Naive thymus-derived CD4-positive, alpha-beta T cell (primary cell): ENCODE data around the gene GPC6. TPM values are rescaled to one million over a fixed set of nuclear protein-coding genes. Genes with fewer than 3 reads are reported as not detected.

Source experiments
- ATAC-seq: fragments of 150-1000 bp; cut with Tn5 transposase; 2 replicates; pipeline ENCODE4 v1.10.0; 2021; ENCODE audit warnings: mild to moderate bottlenecking, moderate library complexity
- CTCF ChIA-PET: fragments of 350-600 bp; sonication (Branson Sonifier 250); formaldehyde crosslinking; loops from one replicate; lab custom pipeline; 2021; ENCODE audit warnings: antibody characterized with exemption; lab: Charles Lee
- POLR2A ChIA-PET: fragments of 350-600 bp; sonication (Branson Sonifier 250); formaldehyde crosslinking; loops from one replicate; lab custom pipeline; 2021; ENCODE audit warnings: antibody characterized with exemption, inconsistent platforms; lab: Charles Lee
- DNase-seq, 9 donors: peaks; one replicate each; pipeline versions ENCODE4 v3.0.0 to v3.0.0-alpha.2; 2020 to 2022; ENCODE audit warnings: mixed read lengths in 1 of 9
- H3K27ac ChIP-seq: one replicate; pipeline ENCODE4 v1.7.0; 2013; ENCODE audit warnings: mild to moderate bottlenecking, low read depth, low read length, moderate library complexity
- H3K27me3 ChIP-seq, 2 donors: one replicate each; pipeline ENCODE4 v1.7.0; 2013; ENCODE audit warnings: low read length in 2 of 2, mild to moderate bottlenecking in 2 of 2, moderate library complexity in 2 of 2; ENCODE audit not compliant: control insufficient read depth in 2 of 2, insufficient read depth in 2 of 2
- H3K36me3 ChIP-seq, 3 experiments: 1 replicate in 2 of 3; 2 replicates in 1 of 3; pipeline ENCODE4 v1.7.0; 2013; ENCODE audit warnings: low read length in 3 of 3, mild to moderate bottlenecking in 3 of 3, moderate library complexity in 1 of 3; ENCODE audit not compliant: insufficient read depth in 3 of 3, control insufficient read depth in 2 of 3
- H3K4me1 ChIP-seq, 2 donors: one replicate each; pipeline ENCODE4 v1.7.0; 2013; ENCODE audit warnings: low read length in 2 of 2, mild to moderate bottlenecking in 2 of 2, moderate library complexity in 1 of 2; ENCODE audit not compliant: control insufficient read depth in 2 of 2, insufficient read depth in 2 of 2
- H3K4me3 ChIP-seq: 2 replicates; pipeline ENCODE4 v1.7.0; 2013; ENCODE audit warnings: mild to moderate bottlenecking, low read length
- H3K9me3 ChIP-seq, 3 experiments: 1 replicate in 2 of 3; 2 replicates in 1 of 3; pipeline ENCODE4 v1.7.0; 2013; ENCODE audit warnings: low read length in 3 of 3; ENCODE audit not compliant: control insufficient read depth in 2 of 3
- H3K27ac Mint-ChIP-seq, 9 donors: one replicate each; pipeline ENCODE4 v1.8.0; 2020 to 2022; ENCODE audit warnings: mixed read lengths in 9 of 9, mild to moderate bottlenecking in 8 of 9, moderate library complexity in 5 of 9, inconsistent platforms in 2 of 9
- H3K27me3 Mint-ChIP-seq, 5 donors: one replicate each; pipeline ENCODE4 v1.8.0; 2021 to 2022; ENCODE audit warnings: mixed read lengths in 5 of 5, mild to moderate bottlenecking in 1 of 5
- H3K36me3 Mint-ChIP-seq, 5 donors: one replicate each; pipeline ENCODE4 v1.8.0; 2020 to 2022; ENCODE audit warnings: mixed read lengths in 5 of 5, mild to moderate bottlenecking in 3 of 5, inconsistent platforms in 1 of 5
- H3K4me1 Mint-ChIP-seq, 7 donors: one replicate each; pipeline ENCODE4 v1.8.0; 2020 to 2022; ENCODE audit warnings: mixed read lengths in 7 of 7, mild to moderate bottlenecking in 3 of 7, inconsistent platforms in 1 of 7
- H3K4me3 Mint-ChIP-seq, 10 donors: one replicate each; pipeline ENCODE4 v1.8.0; 2020 to 2022; ENCODE audit warnings: mild to moderate bottlenecking in 10 of 10, mixed read lengths in 10 of 10, moderate library complexity in 6 of 10, inconsistent platforms in 2 of 10
- H3K9me3 Mint-ChIP-seq, 11 donors: one replicate each; pipeline ENCODE4 v1.8.0; 2020 to 2022; ENCODE audit warnings: mixed read lengths in 11 of 11, mild to moderate bottlenecking in 4 of 11, inconsistent platforms in 1 of 11, moderate library complexity in 1 of 11
- intact Hi-C, 2 donors: fragments of 100-400 bp; cut with micrococcal nuclease; formaldehyde crosslinking; loops; one replicate each; pipeline ENCODE4 v1.15.1; 2023
- polyA plus RNA-seq, 2 donors: library from polyadenylated mRNA; unstranded; fragments of 300-500 nt; fragmentation: Illumina TruSeq; gene quantifications; one replicate each; pipeline ENCODE4 v1.2.3, GENCODE V29; 2021
- total RNA-seq, 6 experiments: library from RNA in 5 of 6; stranded (reverse) in 5 of 6; gene quantifications; 1 replicate in 5 of 6; 2 replicates in 1 of 6; pipeline ENCODE4 v1.2.3 and lab custom pipeline; 2021 to 2026

GPC6 gene
- total and polyA plus RNA-seq, 7 experiments from 2014 or later, result not detected

DNA sequence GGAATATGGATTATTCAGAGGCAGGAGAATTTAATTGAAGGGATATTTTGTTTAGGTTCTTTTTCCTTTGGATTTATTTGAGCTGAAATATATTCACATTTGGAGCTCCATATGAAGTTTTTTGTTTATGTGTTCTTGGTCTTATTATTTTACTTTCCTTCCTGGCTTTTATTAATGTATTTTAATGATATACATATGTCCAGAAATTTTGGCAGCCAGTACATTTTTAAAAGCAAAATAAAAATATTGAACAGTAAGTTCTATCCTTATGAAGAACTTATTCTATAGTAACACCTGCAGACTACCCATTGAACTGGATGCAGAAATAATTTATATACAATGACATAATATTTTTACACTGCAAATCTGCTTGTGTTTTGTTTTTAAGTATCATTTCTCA, 323.6 kb downstream of the GPC6 start:
- H3K27ac ChIP-seq, result no peak overlapping the region
- no peaks in the 10 kb centered on the region for H3K4me1 ChIP-seq
- no peak overlapping the region for H3K4me3 ChIP-seq
- ChIA-PET CTCF (no interaction called here), POLR2A (no interaction called here)
- intact Hi-C loops, result no loop called here
- Mint-ChIP-seq H3K27me3 (peaks cover 0 to 24% (median 0%) of the 10 kb centered on the region in 5 donors), H3K4me3 (no peak overlapping the region), H3K9me3 (peaks cover 0 to 2% (median 0%) of the 10 kb centered on the region in 11 donors), H3K4me1 (no peaks in the 10 kb centered on the region), H3K27ac (no peak overlapping the region), H3K36me3 (no peaks in the 10 kb centered on the region)
- H3K36me3 ChIP-seq, result no peaks in the 10 kb centered on the region
- no peaks in the 10 kb centered on the region for H3K27me3 ChIP-seq
- H3K9me3 ChIP-seq, result no peaks in the 10 kb centered on the region
- DNase-seq, result no peak
- no peak for ATAC-seq

DNA sequence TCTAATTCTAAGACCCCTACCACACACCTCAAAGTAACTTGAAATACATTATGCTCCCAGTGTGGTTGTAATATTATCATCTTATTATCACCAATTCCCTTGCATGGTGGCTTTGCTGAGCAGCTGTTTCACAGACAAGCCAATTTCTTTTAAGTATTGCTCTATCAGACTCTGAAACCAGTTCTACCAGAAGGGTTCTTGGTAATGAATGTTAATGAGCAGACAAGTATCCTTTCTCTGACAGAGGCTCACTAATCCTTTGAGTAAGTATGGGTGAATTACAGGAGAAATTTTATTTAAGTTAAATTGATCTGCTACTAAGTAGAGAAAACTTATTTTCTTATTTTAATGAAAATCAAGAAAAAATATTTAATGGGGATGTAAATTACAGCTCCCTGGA, 326.0 kb downstream of the GPC6 start:
- Histone ChIP-seq H3K36me3 (no peaks in the 10 kb centered on the region), H3K27me3 (no peaks in the 10 kb centered on the region), H3K4me1 (no peaks in the 10 kb centered on the region), H3K4me3 (no peak overlapping the region), H3K27ac (no peak overlapping the region), H3K9me3 (no peaks in the 10 kb centered on the region)
- H3K27me3 Mint-ChIP-seq, result peaks cover 0 to 24% (median 0%) of the 10 kb centered on the region in 5 donors
- CTCF ChIA-PET, result no interaction called here
- no peak for DNase-seq
- H3K4me3 Mint-ChIP-seq, result no peak overlapping the region
- peaks cover 0 to 2% (median 0%) of the 10 kb centered on the region in 11 donors for H3K9me3 Mint-ChIP-seq
- intact Hi-C loops, result no loop called here
- no peak for ATAC-seq
- POLR2A ChIA-PET, result no interaction called here
- no peak overlapping the region for H3K27ac Mint-ChIP-seq
- H3K36me3 Mint-ChIP-seq, result no peaks in the 10 kb centered on the region
- H3K4me1 Mint-ChIP-seq, result no peaks in the 10 kb centered on the region

DNA sequence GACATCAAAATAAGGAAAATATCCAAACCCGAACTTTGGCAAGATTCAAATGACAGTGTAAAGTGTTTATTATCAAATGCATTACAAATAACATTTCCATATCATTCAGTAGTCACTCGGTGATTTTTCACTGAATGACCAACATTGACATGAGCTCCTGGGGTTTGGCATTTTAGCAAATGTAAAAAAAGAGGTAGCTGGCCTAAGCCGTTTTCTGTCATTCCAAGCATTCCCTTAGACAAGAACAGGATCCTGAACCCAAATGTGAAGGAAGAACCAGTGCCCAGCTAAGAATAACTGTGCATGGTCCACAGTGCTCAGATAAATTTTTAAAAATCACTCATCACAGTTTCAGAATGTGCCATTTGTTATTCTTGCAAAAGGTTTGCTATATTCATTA, 327.9 kb downstream of the GPC6 start:
- ChIA-PET CTCF (no interaction called here), POLR2A (no interaction called here)
- Mint-ChIP-seq H3K4me1 (no peaks in the 10 kb centered on the region), H3K9me3 (peaks cover 0 to 2% (median 0%) of the 10 kb centered on the region in 11 donors), H3K4me3 (no peak overlapping the region), H3K27me3 (peaks cover 0 to 16% (median 0%) of the 10 kb centered on the region in 5 donors), H3K27ac (no peak overlapping the region), H3K36me3 (no peaks in the 10 kb centered on the region)
- no peaks in the 10 kb centered on the region for H3K9me3 ChIP-seq
- H3K27ac ChIP-seq, result no peak overlapping the region
- H3K4me1 ChIP-seq, result no peaks in the 10 kb centered on the region
- intact Hi-C loops, result no loop called here
- ATAC-seq, result no peak
- peaks cover 0 to 3% of the 10 kb centered on the region in 2 donors for H3K27me3 ChIP-seq
- H3K4me3 ChIP-seq, result no peak overlapping the region
- no peaks in the 10 kb centered on the region for H3K36me3 ChIP-seq
- DNase-seq, result no peak

DNA sequence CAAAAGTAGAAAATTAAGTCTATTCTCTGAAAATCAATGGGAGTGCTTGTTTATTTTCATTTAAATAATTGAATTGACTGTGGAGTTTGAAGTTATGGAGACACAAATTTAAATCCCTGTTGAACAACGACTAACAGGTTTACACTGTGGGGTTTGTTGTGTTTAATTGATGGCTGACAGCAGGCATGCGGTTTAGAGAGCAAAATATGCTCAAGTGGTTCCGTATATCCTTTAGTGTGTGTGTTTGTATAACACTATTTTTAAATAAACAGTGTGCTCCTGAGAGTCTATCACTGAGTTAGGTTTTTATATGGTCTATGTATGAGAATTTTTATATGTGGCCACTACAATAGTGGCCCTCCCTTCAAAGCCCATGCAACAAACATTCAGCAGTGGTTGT, 332.0 kb downstream of the GPC6 start:
- intact Hi-C loops, result no loop called here
- Histone ChIP-seq H3K4me1 (no peaks in the 10 kb centered on the region), H3K36me3 (no peaks in the 10 kb centered on the region), H3K9me3 (no peaks in the 10 kb centered on the region), H3K27me3 (peaks cover 0 to 3% of the 10 kb centered on the region in 2 donors), H3K4me3 (no peak overlapping the region), H3K27ac (no peak overlapping the region)
- ChIA-PET CTCF (no interaction called here), POLR2A (no interaction called here)
- DNase-seq, result no peak
- no peaks in the 10 kb centered on the region for H3K9me3 Mint-ChIP-seq
- no peak for ATAC-seq
- H3K4me3 Mint-ChIP-seq, result no peak overlapping the region
- H3K4me1 Mint-ChIP-seq, result no peaks in the 10 kb centered on the region
- no peak overlapping the region for H3K27ac Mint-ChIP-seq
- peaks cover 0 to 2% (median 0%) of the 10 kb centered on the region in 5 donors for H3K27me3 Mint-ChIP-seq
- no peaks in the 10 kb centered on the region for H3K36me3 Mint-ChIP-seq

DNA sequence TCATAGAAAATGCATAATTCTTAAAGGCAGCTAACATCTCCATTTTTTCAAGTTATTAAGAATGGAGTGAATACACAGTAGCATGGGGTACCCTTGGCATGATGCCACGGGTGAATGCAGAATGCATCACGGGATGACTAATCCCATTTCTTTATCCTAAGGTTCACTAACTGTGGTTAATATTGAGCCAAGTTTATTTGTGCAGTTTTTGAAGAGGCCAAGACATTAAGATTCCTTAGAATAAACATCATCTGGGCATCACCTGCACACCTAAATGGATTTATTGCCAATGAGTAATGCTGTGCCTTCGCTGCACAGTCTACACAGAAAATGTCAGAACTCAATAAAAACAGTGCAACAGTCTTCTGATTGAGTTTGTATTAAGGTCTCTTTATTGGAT, 333.1 kb downstream of the GPC6 start:
- no peaks in the 10 kb centered on the region for H3K36me3 Mint-ChIP-seq
- no peak overlapping the region for H3K27ac Mint-ChIP-seq

DNA sequence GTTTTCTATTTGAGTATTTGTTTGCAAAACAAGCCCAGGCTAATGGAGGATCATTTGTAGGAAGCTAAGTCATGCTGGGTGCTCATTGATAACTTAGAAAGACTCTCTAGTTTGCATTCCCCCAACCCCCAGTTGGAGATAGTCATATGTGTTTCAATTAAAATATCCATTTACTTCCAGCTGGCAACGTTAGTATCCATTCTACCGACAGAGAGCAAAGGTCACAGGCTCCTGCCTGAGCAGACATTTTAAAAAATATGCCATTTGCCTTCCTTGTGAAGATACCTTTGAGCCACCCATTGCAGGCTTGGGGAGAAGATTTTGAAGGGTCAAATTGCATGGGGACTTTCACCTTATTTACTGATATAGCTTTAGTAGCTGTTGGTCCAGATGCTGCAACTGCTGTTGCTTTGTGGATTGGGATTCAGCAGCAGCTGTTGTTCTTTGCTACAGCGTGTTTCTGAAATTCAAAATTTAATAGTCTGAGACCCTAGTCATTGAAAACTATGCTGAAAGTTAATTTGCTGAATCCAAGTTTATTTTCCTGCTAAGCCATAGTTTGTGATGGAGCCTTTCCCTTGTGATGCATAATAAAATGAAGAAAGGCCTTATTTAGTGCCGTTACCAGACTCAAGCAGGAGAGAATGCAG, 335.1 kb downstream of the GPC6 start:
- ATAC-seq, result no peak

More for the DNA sequence above, 333.1 kb downstream of the GPC6 start:
- H3K4me3 ChIP-seq, result no peak overlapping the region
- H3K27me3 Mint-ChIP-seq, result no peaks in the 10 kb centered on the region
- no peak overlapping the region for H3K4me3 Mint-ChIP-seq
- ATAC-seq, result no peak
- H3K9me3 Mint-ChIP-seq, result no peaks in the 10 kb centered on the region
- ChIA-PET CTCF (no interaction called here), POLR2A (no interaction called here)
- intact Hi-C loops, result no loop called here
- H3K4me1 Mint-ChIP-seq, result no peaks in the 10 kb centered on the region
- DNase-seq, result no peak
- no peaks in the 10 kb centered on the region for H3K9me3 ChIP-seq
- no peaks in the 10 kb centered on the region for H3K4me1 ChIP-seq
- no peak overlapping the region for H3K27ac ChIP-seq
- H3K27me3 ChIP-seq, result peaks cover 0 to 3% of the 10 kb centered on the region in 2 donors
- no peaks in the 10 kb centered on the region for H3K36me3 ChIP-seq

DNA sequence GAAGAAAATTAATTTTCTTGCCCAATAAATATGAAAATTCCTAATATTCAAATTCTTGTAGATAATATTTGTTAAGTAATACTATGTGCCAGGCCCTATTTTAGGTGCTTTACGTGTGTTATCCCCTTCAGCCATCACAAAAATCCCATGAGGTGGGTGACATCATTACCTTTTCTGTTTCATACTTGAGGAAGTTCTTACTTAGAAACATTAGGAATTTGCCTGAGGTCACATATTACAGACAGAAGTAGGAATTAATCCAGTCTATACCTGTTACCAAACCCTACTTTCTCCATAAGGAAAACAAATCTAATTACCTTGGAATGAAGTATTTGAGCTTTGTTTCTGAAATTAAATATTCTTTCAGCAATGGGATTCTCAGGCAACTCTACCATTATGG, 336.1 kb downstream of the GPC6 start:
- Histone ChIP-seq H3K27ac (no peak overlapping the region), H3K27me3 (peaks cover 0 to 3% of the 10 kb centered on the region in 2 donors), H3K36me3 (no peaks in the 10 kb centered on the region), H3K4me1 (no peaks in the 10 kb centered on the region), H3K4me3 (no peak overlapping the region), H3K9me3 (no peaks in the 10 kb centered on the region)
- DNase-seq (no peak), ATAC-seq (no peak)
- Mint-ChIP-seq H3K4me3 (no peak overlapping the region), H3K27me3 (no peaks in the 10 kb centered on the region), H3K36me3 (no peaks in the 10 kb centered on the region), H3K9me3 (no peaks in the 10 kb centered on the region), H3K4me1 (no peaks in the 10 kb centered on the region), H3K27ac (no peak overlapping the region)
- ChIA-PET POLR2A (no interaction called here), CTCF (interaction anchor here (0.7 kb wide), 1 partner anchor 18 kb away, joined by 3 read pairs; no protein-coding TSS in a partner anchor)
- intact Hi-C loops, result no loop called here

More for the DNA sequence above, 335.1 kb downstream of the GPC6 start:
- Mint-ChIP-seq H3K27me3 (no peaks in the 10 kb centered on the region), H3K36me3 (no peaks in the 10 kb centered on the region), H3K4me3 (no peak overlapping the region), H3K9me3 (no peaks in the 10 kb centered on the region), H3K4me1 (no peaks in the 10 kb centered on the region), H3K27ac (no peak overlapping the region)
- Histone ChIP-seq H3K27me3 (peaks cover 0 to 3% of the 10 kb centered on the region in 2 donors), H3K36me3 (no peaks in the 10 kb centered on the region), H3K4me3 (no peak overlapping the region), H3K9me3 (no peaks in the 10 kb centered on the region), H3K4me1 (no peaks in the 10 kb centered on the region), H3K27ac (no peak overlapping the region)
- DNase-seq, result no peak
- POLR2A ChIA-PET, result interaction anchor here (0.7 kb wide), 1 partner anchor 135 kb away, joined by 4 read pairs; no protein-coding TSS in a partner anchor
- intact Hi-C loops, result no loop called here
- CTCF ChIA-PET, result interaction anchor here (0.7 kb wide), 1 partner anchor 19 kb away, joined by 3 read pairs; no protein-coding TSS in a partner anchor
